SIG-M5 treated with dmso at 0.1 percent for 504 hours (cell line): ENCODE data around the gene PLOD2.

Experiments
- DNase-seq: peaks from one replicate; lab custom pipeline; 2025; ENCODE audit not compliant: unreplicated experiment; lab: John Stamatoyannopoulos, UW

Gene PLOD2

DNA sequence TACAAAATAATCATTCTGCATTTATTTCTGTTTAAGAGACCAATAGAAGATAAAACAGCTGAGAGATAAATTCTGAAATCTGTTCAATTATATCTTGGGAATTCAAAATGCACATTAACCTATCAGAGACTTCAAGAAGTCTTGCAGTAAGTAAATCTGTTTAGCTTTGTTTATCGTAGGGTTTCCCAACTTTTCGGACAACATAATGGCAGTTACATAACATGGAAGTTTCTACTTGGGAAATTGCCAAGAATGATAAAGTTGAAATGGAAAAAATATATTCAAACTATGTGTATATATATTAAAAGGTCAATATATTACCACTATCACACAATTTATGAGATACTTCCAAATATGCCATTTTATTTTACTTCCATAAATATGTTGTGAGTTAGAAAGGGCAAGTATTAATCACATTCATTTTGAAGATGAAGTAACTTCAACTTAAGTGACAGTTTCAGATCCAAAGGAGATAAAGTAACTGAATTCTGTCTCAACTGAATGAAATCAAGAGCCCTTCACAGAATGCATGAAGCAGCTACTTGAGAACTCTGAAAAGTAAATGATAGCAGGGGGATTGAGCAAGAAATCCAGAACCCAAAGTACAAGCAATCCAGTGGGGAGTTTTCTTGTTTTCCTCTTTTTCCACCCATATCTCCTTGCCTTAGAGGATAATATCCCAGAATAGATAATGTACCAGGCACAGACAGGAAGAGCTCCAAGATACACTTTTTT is 108.8 kb downstream of the PLOD2 start:
- DNase-seq, result no peak

DNA sequence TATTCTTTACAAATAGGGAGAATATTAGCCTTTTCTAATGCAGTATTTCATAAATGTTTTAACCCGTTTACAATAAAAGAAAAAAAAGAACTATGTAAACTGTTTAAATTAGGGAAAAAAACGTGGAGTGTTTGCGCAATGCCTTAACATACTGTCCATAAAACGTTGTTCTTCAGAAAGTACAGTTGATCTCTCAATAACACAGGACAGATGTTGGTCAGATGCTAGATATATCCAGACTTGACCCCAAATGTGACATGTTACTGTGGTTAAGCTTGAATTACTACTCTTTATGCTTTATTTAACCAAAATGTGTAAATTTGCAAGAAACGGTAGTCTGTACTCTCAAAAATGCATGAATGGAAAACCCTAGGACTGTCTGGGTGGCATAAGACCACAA is 110.3 kb downstream of the PLOD2 start:
- no peak for DNase-seq

DNA sequence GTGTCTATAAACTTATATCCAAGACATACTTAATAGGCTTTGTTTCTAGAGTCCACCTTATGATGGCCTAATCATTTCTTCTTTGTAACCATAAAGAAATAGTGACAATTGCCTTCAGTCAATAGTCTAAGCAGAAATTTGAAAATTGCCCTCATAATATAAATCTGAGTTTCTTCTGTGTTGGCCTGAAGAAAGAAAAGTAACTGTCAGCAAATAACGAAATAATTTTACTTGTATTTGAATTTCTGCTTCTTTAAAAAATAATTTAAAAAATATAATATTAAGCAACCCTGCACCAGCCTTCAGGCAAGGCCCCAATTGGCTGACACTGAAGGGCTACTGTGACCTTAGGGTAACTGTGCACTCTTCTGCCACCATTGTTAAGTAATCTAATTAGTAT is 113.5 kb downstream of the PLOD2 start:
- DNase-seq, result no peak

DNA sequence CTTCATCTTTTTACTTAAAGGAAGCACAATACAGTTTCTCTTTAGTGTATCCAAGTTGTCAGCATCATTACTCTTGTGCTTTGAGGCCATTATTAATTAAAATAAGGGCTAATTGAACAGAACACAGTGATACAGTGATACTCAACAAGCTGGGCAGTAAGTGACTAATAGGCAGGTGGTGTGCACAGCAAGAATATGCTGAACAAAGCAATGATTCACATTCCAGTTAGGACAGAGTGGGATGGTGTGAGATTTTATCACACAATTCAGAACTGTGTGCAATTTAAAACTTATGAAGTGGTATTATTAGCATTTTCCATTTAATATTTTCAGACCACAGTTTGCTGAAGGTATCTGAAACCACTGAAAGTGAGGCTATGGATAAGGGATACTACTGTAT is 116.9 kb downstream of the PLOD2 start:
- no peak for DNase-seq

DNA sequence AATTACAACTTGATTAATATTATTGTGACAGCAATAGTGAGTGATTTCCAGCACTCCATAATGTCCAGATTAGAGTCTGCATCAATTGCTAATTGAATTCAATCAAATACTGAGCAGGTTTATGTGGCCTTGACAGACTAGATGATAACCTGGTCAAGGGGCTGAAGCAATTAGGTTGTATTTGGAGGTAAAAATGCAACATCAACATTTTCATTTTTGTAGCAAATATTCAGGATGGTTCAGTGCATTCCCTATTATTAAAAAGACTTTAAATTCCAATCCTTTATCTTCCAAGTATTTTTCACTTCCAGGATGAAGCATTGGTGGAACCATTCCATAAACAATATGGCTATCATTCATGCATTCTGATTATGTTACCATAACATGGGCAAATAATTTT is 120.4 kb downstream of the PLOD2 start:
- no peak for DNase-seq

DNA sequence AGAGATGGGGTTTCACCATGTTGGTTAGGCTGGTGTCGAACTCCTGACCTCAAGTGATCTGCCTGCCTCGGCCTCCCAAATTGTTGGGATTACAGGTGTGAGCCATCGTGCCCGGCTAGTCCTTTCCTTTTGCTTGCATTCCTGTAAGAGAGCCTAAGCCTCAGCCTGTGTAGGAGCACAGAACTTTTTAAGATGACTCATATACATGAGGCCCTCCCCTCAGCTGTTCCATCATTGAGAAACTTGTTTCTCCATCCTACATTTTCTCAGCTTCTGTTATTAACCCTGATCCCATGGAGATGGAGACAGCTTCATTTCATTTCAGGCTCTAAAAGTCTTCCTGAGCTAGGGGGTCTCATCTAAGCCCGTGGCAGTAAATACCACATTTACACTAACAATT is 123.3 kb downstream of the PLOD2 start:
- DNase-seq, result no peak

DNA sequence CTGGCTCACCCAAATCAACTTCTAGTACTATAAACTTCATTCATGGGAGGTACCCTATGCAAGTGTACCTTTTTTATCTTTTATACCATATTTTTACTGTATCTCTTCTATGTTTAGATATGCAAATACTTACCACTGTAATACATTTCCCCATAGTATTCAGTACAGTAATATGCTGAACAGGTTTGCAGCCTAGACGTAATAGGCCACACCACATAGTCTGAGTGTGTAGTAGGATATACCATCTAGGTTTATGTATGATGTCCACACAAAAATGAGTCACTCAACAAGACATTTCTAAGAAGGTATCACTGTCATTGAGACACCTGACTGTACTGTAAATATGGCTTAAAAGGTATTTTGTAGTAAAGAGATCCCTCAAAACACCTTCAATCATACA is 124.7 kb downstream of the PLOD2 start:
- no peak for DNase-seq

DNA sequence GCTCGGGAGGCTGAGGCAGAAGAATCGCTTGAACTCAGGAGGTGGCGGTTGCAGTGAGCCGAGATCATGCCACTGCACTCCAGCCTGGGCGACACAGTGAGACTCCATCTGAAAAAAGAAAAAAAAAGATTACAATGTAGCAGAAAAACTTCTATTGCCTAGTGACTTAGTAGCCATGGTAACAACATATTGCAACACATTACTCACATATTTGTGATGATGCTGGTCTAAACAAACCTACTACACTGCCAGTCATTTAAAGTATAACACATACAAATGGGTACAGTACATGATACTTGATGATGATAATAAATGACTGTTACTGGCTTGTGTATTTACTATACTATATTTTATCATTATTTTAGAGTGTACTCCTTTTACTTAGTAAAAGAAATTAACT is 125.6 kb downstream of the PLOD2 start:
- DNase-seq, result no peak

DNA sequence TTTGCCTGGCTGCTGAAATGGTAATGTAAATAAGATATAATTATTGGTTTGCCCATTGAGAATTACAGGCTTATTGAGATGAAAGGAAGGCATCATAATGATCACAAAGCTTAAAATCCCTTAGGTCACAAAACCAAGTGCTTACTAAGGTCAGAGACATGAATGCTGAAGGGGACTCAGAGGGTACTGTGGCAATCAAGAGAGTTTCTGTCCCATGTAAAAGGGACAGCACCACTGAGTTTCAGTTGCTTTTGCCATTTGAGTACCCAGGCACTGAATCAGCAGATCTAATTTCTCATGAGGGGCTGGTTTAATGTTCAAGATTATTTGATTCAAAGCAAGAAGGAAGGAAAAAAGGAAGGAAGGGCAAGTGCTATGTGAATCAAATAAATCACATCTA is 127.0 kb downstream of the PLOD2 start:
- DNase-seq, result no peak

DNA sequence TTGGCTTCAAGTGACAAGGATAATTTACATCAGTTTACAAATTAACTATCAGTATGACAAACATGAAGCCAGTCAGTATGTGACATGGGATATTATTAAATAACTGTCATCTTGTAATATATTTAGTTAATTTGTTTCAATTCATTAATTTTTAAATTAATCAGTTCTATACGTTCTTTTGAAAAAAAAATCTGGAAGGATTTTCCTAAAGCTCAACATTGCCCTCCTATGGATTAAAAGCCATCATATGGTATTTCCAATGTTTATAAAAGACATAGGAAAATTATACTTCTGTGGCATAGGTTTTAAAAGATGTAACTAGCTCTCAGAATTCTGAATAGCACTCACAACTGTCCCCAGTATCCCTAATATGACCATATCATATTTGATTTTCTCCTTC is 134.4 kb downstream of the PLOD2 start:
- no peak for DNase-seq

DNA sequence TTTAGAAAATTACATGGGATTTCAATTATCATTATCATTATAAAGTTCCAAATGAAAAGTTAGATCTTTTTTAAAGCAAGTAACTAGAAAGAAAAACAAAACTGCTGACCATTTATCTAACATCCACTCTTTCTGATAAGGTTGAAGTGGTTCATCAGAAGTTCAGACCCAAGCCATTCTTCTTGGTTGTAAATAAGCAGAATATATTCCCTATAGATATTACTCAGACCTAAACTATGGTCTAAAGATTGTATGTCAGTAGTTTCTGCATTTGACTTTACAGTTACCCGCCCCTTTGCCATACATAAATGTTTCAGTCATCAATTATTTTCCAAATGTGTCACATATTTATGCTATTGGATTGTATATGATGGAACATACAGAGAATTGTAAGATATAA is 136.7 kb downstream of the PLOD2 start:
- DNase-seq, result no peak

DNA sequence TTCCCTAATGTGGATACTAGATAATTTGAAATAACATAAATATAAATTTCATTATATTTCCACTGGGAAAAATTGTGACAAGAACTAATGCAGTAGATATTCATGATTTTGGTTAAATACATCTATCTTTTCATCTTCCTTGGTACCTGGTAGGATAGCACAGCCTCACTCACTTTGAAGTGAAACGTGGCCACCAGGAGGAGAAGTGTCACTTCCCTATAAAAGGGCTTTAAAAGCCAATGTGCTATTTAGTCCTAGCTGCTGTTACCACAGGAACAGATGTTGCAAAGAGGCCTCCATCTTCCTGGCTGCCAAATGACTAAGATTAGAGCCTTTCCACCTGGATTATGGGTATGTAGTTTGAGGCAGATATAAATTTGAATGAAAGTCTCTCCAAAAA is 140.0 kb downstream of the PLOD2 start:
- DNase-seq, result peak; percentile 46

DNA sequence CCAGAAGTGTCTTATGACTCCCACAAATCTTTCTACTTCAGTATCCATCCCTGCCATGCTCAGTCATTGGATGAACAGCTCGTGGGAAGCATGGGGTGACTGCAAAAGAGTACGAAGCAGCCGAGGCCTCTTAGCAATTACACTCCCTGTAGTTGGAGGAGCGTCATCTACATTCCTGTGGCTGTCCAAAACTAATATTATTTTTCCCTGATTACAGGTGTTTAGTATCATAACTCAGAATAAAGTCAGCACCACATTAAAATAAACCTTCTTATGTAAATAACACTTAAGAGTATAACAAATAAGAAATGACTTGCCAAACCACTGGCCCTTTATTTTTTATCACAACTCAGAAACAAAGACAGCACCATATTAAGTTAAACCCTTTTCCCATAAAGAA is 141.5 kb downstream of the PLOD2 start:
- DNase-seq, result no peak
